GM19397 (cell line): ENCODE results near the gene SIN3B.
"Not testable (repeated sequence)": the region's sequence is repeated elsewhere in the genome, so short reads cannot be mapped to it uniquely, and the experiment has no call there.

Source experiments
- ATAC-seq: cut with Tn5 transposase; IDR thresholded peaks from one replicate; pipeline ENCODE4 v1.9.1; 2021; ENCODE audit warnings: mild to moderate bottlenecking, moderate library complexity; ENCODE audit not compliant: unreplicated experiment

SIN3B gene

DNA sequence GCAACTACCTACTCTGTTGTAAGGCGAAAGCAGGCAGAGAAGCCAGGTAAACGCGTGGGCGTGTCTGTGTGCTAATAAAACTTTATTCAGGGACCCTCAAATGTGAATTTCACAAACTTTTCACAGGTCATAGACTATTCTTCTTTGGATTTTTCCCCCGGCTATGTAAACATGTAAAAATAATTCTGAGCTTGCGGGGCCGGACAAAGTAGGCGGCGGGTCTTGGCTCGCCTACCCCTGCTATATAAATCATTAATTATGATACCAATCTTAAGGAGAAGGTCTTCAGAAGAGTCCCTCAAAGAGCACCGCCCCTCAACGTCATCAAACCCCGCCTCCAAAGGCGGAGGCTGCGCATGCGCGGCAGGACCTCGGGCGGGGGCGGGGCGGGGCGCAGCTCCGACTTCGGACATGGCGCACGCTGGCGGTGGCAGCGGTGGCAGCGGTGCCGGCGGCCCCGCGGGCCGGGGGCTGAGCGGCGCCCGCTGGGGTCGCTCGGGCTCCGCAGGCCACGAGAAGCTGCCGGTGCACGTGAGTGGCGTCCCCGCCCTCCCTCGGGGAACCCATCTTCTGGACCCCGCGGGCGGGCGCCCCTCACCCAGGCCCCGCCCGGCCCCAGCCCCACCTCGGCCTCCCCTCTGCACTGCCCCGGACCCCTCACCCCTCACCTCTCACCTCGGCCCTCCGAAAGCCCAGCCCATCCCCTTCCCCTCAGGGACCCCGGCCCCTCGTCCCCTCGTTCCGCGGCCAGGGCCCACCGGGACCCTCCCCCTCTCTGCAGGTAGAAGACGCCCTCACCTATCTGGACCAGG is at the start of gene SIN3B:
TSS of gene SIN3B (plus strand) at position 389 of the 812 bp plus-strand sequence. CDS start at position 412, 23 bp downstream.
- no peak for ATAC-seq

GRCh38 chr19:16779539-16780163 is 49.5 kb upstream of the SIN3B start:
- ATAC-seq = no peak

GRCh38 chr19:16782719-16783118 is 46.5 kb upstream of the SIN3B start:
- no peak for ATAC-seq

GRCh38 chr19:16788479-16788878 is 40.7 kb upstream of the SIN3B start:
- no peak for ATAC-seq

- ATAC-seq = no peak
These were observed 40.0 kb upstream of the SIN3B start for GRCh38 chr19:16789238-16789637.

GRCh38 chr19:16790051-16790450 is 39.1 kb upstream of the SIN3B start:
- no peak for ATAC-seq

DNA sequence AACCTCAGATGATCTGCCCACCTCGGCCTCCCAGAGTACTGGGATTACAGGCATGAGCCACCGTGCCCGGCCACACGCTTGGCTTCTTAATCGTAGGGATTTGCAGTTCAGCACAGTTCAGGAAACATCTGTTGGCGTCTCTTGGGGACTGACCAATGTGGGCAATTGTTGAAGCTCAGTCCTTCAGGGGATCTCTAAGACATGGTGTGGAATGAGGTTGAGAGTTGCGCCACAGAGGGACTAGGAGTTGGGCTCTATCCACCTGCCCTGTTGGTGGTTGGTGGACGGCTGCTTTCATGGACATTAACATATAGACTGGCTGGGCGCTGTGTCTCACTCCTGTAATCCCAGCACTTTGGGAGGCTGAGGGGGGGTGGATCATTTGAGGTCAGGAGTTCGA is 37.3 kb upstream of the SIN3B start:
- no peak for ATAC-seq

DNA sequence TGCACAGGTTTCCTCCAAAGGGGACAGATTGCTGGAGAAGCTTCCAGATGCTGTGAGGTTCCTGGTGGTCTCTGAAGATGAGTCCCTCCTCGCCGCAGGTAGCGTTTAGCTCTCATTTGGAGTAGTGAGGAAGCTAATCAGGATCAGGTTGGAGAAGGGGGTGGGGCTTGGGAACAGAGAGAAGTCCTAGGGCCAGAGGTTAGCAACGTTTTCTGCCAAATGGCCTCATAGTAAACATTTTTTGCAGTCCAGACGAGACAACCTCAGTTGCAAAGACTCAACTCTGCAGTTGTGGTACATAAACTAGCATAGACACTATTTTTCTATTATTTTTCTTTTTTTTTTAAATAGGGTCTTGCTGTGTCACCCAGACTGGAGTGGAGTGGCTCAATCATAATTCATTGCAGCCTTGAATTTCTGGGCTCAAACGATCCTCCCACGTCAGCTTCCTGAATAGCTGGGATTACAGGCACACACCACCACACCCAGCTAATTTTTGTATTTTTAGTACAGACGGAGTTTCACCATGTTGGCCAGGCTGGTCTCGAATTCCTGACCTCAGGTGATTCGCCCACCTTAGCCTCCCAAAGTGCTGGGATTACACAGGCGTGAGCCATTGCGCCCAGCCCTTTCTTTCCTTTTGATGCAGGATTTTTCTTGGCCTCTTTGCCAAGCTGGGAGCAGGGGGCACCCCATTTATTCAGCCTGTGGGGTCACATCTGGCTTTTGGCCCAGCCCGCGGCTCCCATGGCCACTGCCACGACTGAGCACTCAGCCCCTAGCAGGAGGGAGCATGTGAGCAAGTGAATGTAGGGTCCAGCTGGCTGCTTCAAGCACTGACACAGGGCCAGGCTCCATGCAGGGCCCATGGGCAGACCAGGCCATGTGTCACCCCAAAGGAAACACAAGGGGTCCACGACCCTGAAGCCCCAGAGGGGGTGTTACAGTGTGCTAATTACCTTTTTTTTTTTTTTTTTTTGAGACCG is 34.4 kb upstream of the SIN3B start:
- ATAC-seq = no peak

DNA sequence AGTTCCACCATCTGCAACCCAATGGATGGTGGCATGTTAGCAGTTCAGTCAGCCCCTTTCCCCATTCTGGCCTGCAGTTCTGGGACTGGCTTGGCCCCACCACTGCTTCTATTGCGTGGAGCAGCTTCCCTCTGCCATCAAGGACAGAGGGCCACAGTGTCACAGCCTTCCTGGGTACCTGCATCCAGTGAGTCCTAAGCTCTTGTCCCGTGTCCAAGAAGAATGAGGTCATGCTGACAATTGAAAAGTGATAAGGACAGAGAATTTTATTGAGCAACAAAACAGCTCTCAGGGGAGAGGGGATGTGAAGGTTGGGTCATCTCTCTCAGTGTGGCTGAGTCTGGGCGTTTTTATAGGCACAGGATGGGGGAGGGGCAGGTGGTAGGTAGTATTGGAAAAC is 33.5 kb upstream of the SIN3B start:
- no peak for ATAC-seq

DNA sequence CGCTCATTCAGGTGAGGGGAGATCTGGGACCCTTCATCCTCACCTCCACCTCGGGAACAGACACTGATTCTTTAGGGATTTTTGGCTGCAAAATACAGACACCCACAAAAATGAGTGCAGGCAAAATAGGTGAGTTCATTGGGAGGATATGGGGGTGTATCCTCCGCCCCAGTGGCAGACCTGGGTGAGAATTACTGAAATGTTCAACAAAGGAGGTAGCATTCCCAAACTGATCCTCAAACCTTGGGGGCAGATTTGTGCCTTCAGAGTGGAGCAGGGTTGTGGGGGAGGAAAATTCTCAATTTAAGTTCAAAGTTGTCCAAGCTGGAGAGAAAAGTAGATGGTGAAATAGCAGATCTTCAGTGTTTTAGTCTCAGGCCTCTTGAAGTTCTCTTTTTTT is 31.3 kb upstream of the SIN3B start:
- no peak for ATAC-seq

DNA sequence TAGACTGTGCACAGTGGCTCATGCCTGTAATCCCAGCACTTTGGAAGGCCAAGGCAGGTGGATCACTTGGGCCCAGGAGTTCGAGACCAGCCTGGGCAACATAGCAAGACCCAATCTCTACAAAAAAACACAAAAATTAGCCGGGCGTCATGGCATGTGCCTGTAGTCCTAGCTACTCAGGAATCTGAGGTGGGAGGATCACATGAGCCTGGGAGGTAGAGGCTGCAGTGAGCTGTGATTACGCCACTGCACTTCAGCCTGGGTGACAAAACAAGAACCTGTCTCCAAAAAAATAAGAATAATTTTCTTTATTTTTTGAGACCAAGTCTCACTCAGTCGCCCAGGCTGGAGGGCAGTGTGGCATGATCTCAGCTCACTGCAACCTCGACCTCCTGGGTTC is 30.9 kb upstream of the SIN3B start:
- ATAC-seq = not testable (repeated sequence)

DNA sequence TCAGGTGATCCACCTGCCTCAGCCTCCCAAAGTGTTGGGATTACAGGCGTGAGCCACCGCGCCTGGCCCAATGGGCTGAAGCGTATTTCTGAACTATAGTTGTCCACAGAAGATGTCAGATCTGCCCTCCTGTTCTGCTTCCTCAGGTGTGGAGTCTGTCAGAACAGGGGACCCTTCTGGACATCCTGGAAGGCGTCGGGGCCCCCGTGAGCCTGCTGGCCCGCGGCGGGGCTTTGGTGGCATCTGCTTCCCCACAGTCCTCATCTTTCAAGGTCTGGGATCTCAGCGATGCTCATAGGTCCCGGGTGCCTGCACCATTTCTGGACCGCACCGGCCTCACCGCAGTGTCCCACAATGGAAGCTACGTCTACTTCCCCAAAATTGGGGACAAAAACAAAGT is 29.5 kb upstream of the SIN3B start:
- no peak for ATAC-seq

DNA sequence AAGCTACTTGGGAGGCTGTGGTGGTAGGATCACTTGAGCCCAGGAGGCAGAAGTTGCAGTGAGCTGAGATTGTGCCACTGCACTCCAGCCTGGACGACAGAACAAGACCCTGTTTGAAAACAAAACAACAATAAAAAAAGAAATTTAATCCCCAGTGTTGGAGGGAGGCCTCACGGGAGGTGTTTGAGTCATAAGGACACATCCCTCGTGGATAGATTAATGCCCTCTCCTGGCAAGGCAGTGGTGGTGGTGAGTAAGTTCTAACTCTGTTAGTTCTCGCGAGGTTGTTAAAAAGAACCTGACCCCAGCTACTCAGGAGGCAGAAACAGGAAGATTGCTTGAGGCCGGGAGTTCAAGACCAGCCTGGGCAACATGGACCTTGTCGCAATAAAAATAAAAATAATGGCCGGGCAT is 27.6 kb upstream of the SIN3B start:
- ATAC-seq = no peak

DNA sequence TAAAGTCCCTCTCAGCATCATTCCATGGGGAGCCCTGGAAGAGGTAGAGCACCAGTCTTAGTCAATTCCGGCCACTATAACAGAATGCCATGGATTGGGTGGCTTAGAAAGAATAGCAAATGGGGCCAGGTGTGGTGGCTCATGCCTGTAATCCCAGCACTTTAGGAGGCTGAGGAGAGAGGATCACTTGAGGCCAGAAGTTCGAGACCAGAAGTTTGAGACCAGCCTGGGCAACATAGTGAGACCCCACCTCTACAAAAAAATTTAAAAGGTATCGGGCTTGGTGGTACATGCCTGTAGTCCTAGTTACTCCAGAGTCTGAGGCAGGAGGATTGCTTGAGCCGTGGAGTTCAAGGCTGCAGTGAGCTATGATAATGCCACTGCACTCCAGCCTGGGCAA is 25.0 kb upstream of the SIN3B start:
- ATAC-seq = no peak

- ATAC-seq = no peak
These were observed 21.5 kb upstream of the SIN3B start for GRCh38 chr19:16807549-16808284.

GRCh38 chr19:16814526-16815100 is 14.6 kb upstream of the SIN3B start:
- ATAC-seq = no peak

GRCh38 chr19:16820056-16820455 is 9.1 kb upstream of the SIN3B start:
- no peak for ATAC-seq

DNA sequence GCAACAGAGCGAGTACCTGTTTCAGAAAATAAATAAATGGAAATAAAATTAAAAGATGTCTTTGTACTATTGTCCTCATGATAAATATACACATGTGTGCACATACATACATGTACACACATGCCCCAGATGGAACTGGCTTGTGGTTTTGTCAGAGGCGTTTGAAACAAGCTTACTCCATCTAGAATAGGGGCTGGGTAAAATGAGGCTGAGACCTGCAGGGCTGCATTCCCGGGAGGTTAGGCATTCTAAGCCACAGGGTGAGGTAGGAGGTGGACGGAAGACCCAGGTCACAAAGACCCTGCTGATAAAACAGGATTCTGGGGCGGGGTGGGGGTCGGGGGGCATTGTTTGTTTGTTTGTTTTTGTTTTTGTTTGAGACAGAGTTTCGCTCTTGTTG is 8.1 kb upstream of the SIN3B start:
- ATAC-seq = no peak

GRCh38 chr19:16822648-16823047 is 6.5 kb upstream of the SIN3B start:
- ATAC-seq = no peak

- no peak for ATAC-seq
These were observed 4.4 kb upstream of the SIN3B start for GRCh38 chr19:16824658-16825311.
